Memory B cell (primary cell): ENCODE data around the gene E2F2.

Source experiments
- ATAC-seq: fragments of 150-1000 bp; cut with Tn5 transposase; 2 replicates; pipeline ENCODE4 v1.10.0; 2021; ENCODE audit warnings: low read depth, mild to moderate bottlenecking, moderate library complexity
- DNase-seq, 2 donors: peaks; one replicate each; pipeline ENCODE4 v3.0.0; 2022; ENCODE audit warnings: low spot score in 2 of 2
- H3K27ac Mint-ChIP-seq: one replicate; pipeline ENCODE4 v1.8.0; 2022; ENCODE audit warnings: mild to moderate bottlenecking, moderate library complexity, mixed read lengths
- H3K27me3 Mint-ChIP-seq: one replicate; pipeline ENCODE4 v1.8.0; 2022; ENCODE audit warnings: mixed read lengths
- H3K36me3 Mint-ChIP-seq: one replicate; pipeline ENCODE4 v1.8.0; 2022; ENCODE audit warnings: mild to moderate bottlenecking, mixed read lengths
- H3K4me1 Mint-ChIP-seq: one replicate; pipeline ENCODE4 v1.8.0; 2022; ENCODE audit warnings: mixed read lengths
- H3K4me3 Mint-ChIP-seq: one replicate; pipeline ENCODE4 v1.8.0; 2022; ENCODE audit warnings: mild to moderate bottlenecking, moderate library complexity, mixed read lengths
- H3K9me3 Mint-ChIP-seq: one replicate; pipeline ENCODE4 v1.8.0; 2022; ENCODE audit warnings: mixed read lengths

E2F2 gene

DNA sequence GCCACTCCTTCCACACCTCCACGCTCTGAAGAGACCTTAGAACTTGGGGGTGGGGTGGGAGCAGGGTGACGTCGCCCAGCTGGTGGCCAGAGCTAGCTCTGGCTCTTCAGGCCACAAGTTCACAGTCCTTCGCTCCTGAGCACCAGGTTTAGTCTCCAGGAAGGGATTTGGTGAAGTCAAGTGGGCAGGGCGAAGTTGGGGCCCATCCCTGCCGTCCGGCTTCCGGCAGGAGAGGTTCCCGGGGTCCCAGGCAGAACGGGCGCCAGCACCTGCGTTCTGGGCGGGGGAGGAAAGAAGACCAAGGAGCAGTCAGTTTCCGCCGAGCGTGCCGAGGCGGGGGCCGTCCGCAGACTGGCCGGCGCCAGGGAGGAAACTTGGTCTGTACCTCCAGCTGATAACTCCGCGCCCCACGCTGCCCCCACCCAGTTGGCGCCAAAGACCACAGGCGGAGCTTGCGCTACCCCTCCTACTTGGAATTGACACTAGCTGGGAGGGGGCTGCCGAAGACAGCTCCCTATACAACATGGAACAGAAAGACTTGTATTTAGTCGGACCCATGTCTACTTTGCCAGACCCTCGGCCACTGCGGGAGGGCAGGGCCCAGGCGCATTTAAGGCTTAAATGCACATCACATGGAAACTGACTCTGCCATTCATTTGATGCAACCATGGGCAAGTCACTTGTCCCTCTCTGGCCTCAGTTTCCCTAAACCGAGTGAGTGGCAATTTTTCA lies 27.3 kb upstream of the E2F2 start:
- H3K4me3 Mint-ChIP-seq: peak overlapping the region; percentile 97
- no peaks in the 10 kb centered on the region for H3K27me3 Mint-ChIP-seq
- H3K4me1 Mint-ChIP-seq: peaks cover 60% of the 10 kb centered on the region
- H3K36me3 Mint-ChIP-seq: peaks cover 7% of the 10 kb centered on the region
- no peaks in the 10 kb centered on the region for H3K9me3 Mint-ChIP-seq
- ATAC-seq: no peak
- DNase-seq: no peak
- H3K27ac Mint-ChIP-seq: peak overlapping the region; percentile 89

DNA sequence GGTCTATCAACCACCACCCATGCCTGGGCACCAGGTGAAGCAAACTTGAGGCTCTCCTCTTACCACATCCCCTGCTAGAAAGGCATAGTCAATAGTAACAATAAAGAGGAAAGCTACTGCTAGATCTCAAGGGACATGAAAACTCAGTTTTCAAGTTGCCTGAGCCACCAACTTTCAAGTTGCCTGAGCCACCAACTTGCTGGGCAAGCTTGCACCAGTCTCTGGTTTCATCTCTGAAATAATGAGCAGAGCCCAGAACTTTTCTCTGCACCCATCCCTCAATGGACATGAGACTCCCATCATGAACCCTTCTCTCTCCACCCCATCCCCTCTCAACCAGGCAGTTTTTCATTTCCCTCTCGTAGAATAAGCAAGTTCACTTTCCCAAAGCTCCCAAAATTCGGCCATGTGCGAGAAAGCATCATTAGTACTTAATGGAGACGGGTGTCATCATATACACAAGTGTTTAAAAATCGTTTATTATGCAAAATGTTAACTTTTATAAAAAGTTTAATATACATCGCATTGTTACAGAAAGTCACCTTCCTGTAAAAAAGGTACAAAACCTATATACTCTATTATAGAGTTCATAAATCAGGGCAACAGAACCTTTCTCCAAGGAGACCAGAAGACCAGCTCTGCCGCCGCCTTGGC lies 26.6 kb upstream of the E2F2 start:
- peak overlapping the region; percentile 89 for H3K27ac Mint-ChIP-seq
- H3K9me3 Mint-ChIP-seq: no peaks in the 10 kb centered on the region
- H3K4me1 Mint-ChIP-seq: peaks cover 55% of the 10 kb centered on the region
- H3K36me3 Mint-ChIP-seq: peaks cover 7% of the 10 kb centered on the region
- H3K4me3 Mint-ChIP-seq: peak overlapping the region; percentile 97
- DNase-seq: no peak
- no peaks in the 10 kb centered on the region for H3K27me3 Mint-ChIP-seq
- no peak for ATAC-seq

DNA sequence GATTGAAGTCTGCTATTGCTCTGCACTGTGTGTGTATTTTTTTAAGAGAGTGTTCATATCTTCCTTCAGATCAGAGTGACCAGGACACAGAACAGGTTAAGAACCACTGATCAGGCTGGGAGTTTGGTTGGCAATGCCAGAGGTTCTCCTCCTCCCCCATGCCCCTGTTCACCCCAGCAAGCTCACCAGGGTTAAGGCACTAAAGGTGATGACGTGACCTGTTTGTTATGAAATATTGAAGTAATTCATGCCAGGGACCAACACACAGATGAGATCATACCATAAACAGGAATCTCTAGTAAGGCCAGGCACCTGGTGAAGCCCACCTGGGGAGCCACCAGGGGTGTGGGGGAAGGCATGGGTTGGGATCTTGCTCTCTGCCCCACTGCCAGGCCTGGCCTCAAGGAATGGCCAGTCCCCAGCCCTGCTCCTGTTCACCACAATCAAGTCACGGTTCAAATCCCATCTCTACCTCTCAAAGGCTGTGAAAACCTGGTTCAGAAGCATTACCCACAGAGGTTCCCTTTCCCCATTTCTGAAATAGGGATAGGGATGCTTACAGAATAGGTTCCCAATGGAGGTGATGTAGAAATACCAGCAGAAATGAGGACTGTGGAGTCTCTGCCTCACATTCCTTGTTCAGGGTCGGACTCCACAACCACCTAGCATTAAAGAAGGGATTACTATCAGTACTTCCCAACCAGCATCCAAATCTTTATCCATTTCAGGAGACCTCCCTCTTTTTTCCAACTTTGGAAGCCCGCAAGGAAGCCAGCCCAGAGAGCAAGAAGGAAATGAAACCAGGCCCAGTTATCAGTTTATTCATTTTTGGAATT lies 25.8 kb upstream of the E2F2 start:
- ATAC-seq (no peak), DNase-seq (no peak)
- Mint-ChIP-seq H3K9me3 (no peaks in the 10 kb centered on the region), H3K27me3 (no peaks in the 10 kb centered on the region), H3K4me3 (peak overlapping the region; percentile 97), H3K4me1 (peaks cover 50% of the 10 kb centered on the region), H3K27ac (peak overlapping the region; percentile 89), H3K36me3 (peaks cover 7% of the 10 kb centered on the region)

DNA sequence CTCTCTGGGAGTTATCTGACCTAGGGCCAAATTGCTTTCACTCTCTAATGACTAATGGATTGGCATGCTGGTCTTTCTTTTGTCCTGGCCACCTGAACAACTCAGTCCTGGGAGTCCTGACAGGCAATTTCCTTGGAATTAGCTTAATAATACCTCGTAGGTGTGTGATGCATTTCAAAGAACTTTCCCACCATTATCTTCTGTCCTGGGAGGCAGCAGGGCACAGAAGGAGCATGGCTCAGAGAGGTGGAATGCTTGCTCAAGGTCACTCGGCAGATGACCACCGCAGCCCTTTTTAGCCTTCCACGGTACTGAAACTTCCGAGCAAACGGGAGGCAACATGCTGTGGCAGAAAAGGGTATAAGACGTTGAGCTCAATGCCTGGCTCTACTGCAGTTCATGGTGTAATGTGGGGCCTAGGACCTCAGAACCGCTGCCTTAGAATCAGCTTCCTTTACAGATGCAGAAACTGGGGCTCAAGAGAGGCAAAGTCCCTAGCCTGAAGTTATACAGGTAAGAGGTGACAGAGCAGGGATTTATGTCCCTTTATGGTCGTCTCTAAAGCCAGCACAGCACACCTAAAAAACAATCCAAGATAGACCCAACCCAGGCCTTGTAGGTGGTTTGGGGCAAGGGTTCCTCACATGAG lies 25.1 kb upstream of the E2F2 start:
- DNase-seq (no peak), ATAC-seq (no peak)
- H3K9me3 Mint-ChIP-seq: no peaks in the 10 kb centered on the region
- H3K27ac Mint-ChIP-seq: peak overlapping the region; percentile 89
- peaks cover 46% of the 10 kb centered on the region for H3K4me1 Mint-ChIP-seq
- peak overlapping the region; percentile 97 for H3K4me3 Mint-ChIP-seq
- H3K36me3 Mint-ChIP-seq: peaks cover 7% of the 10 kb centered on the region
- no peaks in the 10 kb centered on the region for H3K27me3 Mint-ChIP-seq

DNA sequence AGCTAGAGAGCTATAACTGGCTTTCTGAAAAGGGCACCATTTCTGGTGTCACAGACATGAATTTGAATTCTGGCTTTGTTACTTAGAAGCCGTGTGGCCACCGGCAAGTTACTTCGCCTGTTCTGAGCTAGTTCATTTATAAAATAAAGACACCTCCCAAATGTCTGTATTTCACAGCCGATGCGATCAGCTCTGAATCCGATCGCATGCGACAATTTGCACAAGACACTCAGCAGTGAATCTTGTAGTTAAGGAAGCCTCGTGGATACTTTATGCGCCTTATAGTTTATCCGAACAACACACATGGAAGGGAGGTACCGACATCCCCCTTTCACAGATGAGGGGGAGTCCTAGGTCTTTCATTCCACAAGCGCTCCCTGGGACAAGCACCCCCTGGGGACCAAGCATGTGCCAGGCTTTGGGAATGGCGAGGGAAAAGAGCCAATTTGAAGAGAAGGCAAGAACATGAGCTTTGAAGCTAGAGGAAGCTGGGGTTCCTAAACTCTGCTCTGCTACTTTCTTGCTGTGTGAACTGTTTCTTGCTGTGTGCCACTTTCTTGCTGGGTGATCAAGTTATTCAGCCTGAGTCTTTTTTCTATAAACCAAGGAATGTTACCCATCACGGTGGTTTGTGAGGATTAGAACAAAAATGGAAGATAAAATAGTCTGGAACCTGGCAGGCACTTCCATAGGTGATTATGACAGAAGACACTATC lies 24.4 kb upstream of the E2F2 start:
- peaks cover 7% of the 10 kb centered on the region for H3K36me3 Mint-ChIP-seq
- no peaks in the 10 kb centered on the region for H3K9me3 Mint-ChIP-seq
- peaks cover 41% of the 10 kb centered on the region for H3K4me1 Mint-ChIP-seq
- DNase-seq (no peak), ATAC-seq (peak; percentile 5)
- H3K27ac Mint-ChIP-seq: peak overlapping the region; percentile 89
- peak overlapping the region; percentile 97 for H3K4me3 Mint-ChIP-seq
- no peaks in the 10 kb centered on the region for H3K27me3 Mint-ChIP-seq

DNA sequence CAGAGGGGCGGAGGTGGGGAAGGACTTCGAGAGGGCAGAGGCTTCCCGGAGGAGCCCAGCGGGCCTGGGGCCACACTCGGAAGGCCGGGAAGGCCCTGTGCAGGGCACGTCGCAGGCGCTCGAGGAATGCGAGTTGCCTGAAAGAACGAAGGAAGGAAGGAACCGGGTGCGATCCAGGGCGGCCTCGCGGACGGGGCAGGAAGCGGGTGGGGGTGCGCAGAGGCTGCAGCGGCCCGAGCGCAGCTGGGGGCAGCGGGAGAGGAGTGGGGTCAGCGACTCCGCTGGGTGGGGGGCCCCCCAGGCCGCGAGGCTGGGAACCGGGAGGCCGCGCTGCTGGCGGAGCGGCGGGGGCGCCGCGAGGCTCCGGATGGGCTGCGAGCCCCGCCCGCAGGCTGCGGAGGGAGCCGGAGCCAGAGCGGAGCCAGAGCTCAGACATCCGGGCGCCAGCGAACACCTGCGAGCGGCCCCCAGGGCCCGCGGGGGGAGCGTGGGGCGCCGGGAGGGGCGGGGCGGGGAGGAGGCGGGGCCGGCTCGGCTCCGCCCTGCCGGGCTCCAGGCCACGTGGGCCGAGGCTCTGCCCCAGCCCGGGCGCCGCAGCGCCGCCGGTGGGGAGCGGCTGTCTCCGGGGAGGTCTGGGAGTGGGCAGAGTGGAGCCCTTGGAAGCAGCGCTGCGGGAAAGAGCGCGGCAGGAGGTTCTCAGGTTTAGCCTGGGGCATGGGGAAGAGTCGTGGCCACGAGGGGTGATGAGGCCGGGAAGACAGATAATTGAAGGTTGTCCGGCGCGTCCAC lies 23.6 kb upstream of the E2F2 start:
- peaks cover 7% of the 10 kb centered on the region for H3K36me3 Mint-ChIP-seq
- no peaks in the 10 kb centered on the region for H3K9me3 Mint-ChIP-seq
- peak overlapping the region; percentile 97 for H3K27ac Mint-ChIP-seq
- H3K4me3 Mint-ChIP-seq: peak overlapping the region; percentile 97
- no peaks in the 10 kb centered on the region for H3K27me3 Mint-ChIP-seq
- DNase-seq (peak; percentile 76 to 79), ATAC-seq (peak; percentile 70)
- H3K4me1 Mint-ChIP-seq: peaks cover 37% of the 10 kb centered on the region

- peaks cover 39% of the 10 kb centered on the region for H3K4me1 Mint-ChIP-seq
- ATAC-seq: peak; percentile 1
- H3K27me3 Mint-ChIP-seq: no peaks in the 10 kb centered on the region
- DNase-seq: no peak
- H3K36me3 Mint-ChIP-seq: peaks cover 7% of the 10 kb centered on the region
- peak overlapping the region; percentile 94 for H3K4me3 Mint-ChIP-seq
- H3K9me3 Mint-ChIP-seq: no peaks in the 10 kb centered on the region
- H3K27ac Mint-ChIP-seq: peak overlapping the region; percentile 97
Measured at GRCh38 chr1:23554127-23554480, 23.1 kb upstream of the E2F2 start.

DNA sequence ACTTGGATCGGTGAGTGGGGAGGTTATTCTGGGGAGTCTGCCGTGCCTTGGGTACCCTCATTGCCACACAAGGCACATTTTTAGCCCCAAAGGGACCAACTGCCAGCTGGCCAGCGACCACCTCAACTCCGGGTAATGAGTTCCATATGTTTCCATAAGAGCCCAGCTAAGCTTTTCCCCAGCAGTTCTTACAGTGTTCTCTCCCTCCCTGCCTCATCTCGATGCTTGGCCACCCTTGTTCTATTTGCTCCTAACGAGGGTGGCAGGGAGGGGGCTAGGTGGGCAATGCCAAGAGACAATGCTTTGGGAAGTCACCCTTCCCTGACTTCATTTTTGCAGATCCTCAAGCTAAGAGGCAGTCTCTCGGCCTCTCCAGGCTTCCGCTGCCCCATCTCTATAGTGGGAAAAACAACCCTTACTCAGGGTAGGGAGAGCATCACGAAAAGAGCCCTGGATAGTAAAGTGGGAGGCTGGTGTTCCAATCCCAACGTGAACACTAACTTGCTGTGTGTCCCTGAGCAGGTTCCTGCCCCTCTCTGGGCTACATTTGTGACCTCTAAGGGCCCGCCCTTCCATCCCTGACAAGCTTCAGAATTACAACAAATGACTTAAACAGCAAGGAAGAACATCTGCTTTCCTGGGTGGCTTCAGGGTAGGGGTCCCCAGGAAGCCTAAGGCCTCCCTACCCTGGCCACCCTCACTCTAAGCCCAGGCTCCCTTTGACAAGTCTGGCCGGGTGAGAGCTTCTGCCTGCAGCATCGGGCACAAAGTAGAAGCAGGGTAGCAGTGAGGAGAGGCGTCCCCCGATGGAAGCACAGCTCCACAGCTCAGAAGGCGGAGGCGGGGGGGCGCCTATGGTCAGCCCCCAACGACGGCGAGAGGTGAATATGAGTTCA lies 22.4 kb upstream of the E2F2 start:
- DNase-seq (no peak), ATAC-seq (no peak)
- Mint-ChIP-seq H3K27me3 (no peaks in the 10 kb centered on the region), H3K4me1 (peaks cover 45% of the 10 kb centered on the region), H3K27ac (peak overlapping the region; percentile 97), H3K36me3 (peaks cover 4% of the 10 kb centered on the region), H3K9me3 (no peaks in the 10 kb centered on the region), H3K4me3 (peak overlapping the region; percentile 94)

DNA sequence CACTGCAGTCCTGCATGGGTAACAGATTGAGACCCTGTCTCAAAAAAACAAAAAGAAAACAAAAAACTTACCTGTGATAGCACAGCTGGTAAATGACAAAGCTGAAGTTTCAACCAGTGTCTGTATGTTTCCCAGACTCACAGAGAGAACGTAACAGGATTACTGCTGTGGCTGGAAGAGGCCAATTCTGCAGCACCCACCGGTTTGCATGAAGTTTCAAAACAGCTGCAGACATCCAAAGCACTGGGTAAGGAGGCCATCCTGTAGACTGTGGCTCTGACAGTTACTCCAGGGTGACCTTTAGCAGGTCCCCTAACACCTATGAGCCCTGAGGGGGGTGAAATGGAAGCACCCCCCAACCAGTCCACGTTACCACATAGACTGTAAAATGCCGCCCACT lies 20.8 kb upstream of the E2F2 start:
- no peak overlapping the region for H3K27ac Mint-ChIP-seq
- no peaks in the 10 kb centered on the region for H3K27me3 Mint-ChIP-seq
- H3K9me3 Mint-ChIP-seq: no peaks in the 10 kb centered on the region
- no peak overlapping the region for H3K4me3 Mint-ChIP-seq
- ATAC-seq (no peak), DNase-seq (no peak)
- peaks cover 36% of the 10 kb centered on the region for H3K4me1 Mint-ChIP-seq
- H3K36me3 Mint-ChIP-seq: no peaks in the 10 kb centered on the region

DNA sequence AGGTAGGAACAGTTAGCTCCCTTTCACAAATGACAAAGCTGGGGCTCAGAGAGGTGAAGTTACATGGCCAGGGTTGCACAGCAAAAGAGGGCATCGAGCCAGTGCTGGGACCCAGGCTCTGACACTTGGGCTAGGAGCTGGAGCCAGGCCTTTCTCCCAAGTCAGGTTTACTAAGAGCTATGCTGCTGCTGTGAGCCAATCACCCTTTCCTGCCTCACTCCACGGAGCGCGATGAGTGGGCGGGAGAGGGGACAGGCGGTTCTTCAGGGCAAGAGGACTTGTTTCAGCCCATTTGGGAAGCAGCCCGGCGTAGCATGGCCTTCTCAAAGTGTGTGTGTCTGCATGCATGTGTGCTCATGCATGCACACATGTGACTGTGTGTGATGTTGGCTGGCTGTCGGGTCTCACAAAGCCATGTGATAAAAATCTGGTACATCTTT lies 17.7 kb upstream of the E2F2 start:
- no peak overlapping the region for H3K4me3 Mint-ChIP-seq
- ATAC-seq: peak; percentile 87
- H3K4me1 Mint-ChIP-seq: peaks cover 19% of the 10 kb centered on the region
- H3K9me3 Mint-ChIP-seq: no peaks in the 10 kb centered on the region
- peak overlapping the region; percentile 73 for H3K27ac Mint-ChIP-seq
- DNase-seq: no peak
- no peaks in the 10 kb centered on the region for H3K36me3 Mint-ChIP-seq
- H3K27me3 Mint-ChIP-seq: no peaks in the 10 kb centered on the region

DNA sequence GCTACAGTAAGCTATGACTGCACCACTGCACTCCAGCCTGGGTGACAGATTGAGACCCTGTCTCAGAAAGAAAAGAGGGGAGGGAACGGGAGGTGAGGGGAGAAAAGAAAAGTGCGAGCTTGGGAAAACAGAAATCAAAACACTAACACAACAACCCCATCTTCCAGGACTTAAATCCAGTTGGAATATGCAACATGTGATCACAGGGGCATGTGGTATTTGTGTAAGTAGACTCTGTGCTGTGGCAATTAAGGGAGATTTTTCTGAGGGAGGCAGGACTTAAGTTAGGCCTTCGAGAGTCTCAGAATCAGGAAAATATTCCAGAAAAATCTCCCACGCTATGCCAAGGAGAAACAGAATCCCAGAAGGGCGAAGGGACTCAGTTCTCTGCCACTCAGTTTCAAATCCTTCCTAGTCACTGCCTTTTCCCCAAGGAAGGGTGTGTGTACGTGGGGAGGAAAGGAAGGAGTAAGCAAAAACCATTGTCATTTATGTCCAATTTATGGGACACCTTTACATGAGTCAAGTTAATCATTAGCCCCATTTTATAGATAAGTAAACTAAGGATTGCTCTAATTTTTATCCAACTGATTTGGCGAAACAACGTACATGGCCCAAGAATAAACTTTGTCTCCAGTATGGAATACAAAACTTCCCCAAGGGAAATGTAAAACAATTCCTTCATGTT lies 16.0 kb upstream of the E2F2 start:
- no peaks in the 10 kb centered on the region for H3K27me3 Mint-ChIP-seq
- DNase-seq (no peak), ATAC-seq (no peak)
- H3K4me3 Mint-ChIP-seq: no peak overlapping the region
- no peaks in the 10 kb centered on the region for H3K36me3 Mint-ChIP-seq
- H3K4me1 Mint-ChIP-seq: peaks cover 18% of the 10 kb centered on the region
- H3K9me3 Mint-ChIP-seq: no peaks in the 10 kb centered on the region
- no peak overlapping the region for H3K27ac Mint-ChIP-seq

GRCh38 chr1:23545851-23546250 lies 14.8 kb upstream of the E2F2 start:
- no peak for ATAC-seq
- DNase-seq: no peak
- Mint-ChIP-seq H3K27me3 (no peaks in the 10 kb centered on the region), H3K9me3 (no peaks in the 10 kb centered on the region), H3K4me3 (no peak overlapping the region), H3K36me3 (no peaks in the 10 kb centered on the region), H3K27ac (no peak overlapping the region), H3K4me1 (peaks cover 17% of the 10 kb centered on the region)
